H1 (cell line): Measurements from ENCODE around the gene CENPB. TPM values are rescaled to one million over a fixed set of nuclear protein-coding genes. Genes with fewer than 3 reads are reported as not detected.

Experiments used
- CTCF ChIA-PET: fragments of 300-600 bp; sonication (Branson Sonifier 250); formaldehyde crosslinking; loops from one replicate; lab custom pipeline; 2021; ENCODE audit not compliant: partially characterized antibody; lab: Charles Lee
- POLR2A ChIA-PET: fragments of 300-600 bp; sonication (Branson Sonifier 250); formaldehyde crosslinking; loops from one replicate; lab custom pipeline; 2021; ENCODE audit warnings: inconsistent platforms; ENCODE audit not compliant: partially characterized antibody; lab: Charles Lee
- DNase-seq, 2 experiments: peaks; one replicate each; pipeline versions ENCODE4 v3.0.0 to v3.0.0-alpha.2; 2010 to 2022; ENCODE audit warnings: low spot score in 2 of 2, low read depth in 1 of 2, mixed read lengths in 1 of 2
- FAIRE-seq: peaks from 2 replicates; lab custom pipeline; 2011; peaks lifted over from hg19 to GRCh38; lab: Jason Lieb, UNC
- H2AFZ ChIP-seq: 2 replicates; pipeline ENCODE4 v1.8.1; 2012; ENCODE audit warnings: low read length, inconsistent platforms
- H2AK5ac ChIP-seq: 2 replicates; pipeline ENCODE4 v1.6.1; 2013; ENCODE audit warnings: low read depth, low read length
- H2BK120ac ChIP-seq: replicated peaks from 2 replicates; pipeline ENCODE3; 2013; ENCODE audit warnings: low read depth, low read length, inconsistent platforms
- H2BK12ac ChIP-seq: 2 replicates; pipeline ENCODE4 v1.6.1; 2013; ENCODE audit warnings: low read depth, low read length
- H2BK15ac ChIP-seq: 2 replicates; pipeline ENCODE4 v1.6.1; 2013; ENCODE audit warnings: low read length
- H2BK20ac ChIP-seq: 2 replicates; pipeline ENCODE4 v1.6.1; 2013; ENCODE audit warnings: low read length
- H2BK5ac ChIP-seq: 2 replicates; pipeline ENCODE4 v1.6.1; 2013; ENCODE audit warnings: low read depth, low read length
- H3K14ac ChIP-seq: 2 replicates; pipeline ENCODE4 v1.6.1; 2013; ENCODE audit warnings: inconsistent platforms; ENCODE audit not compliant: insufficient read length
- H3K18ac ChIP-seq: 2 replicates; pipeline ENCODE4 v1.6.1; 2013; ENCODE audit warnings: low read length; ENCODE audit errors: extremely low read depth
- H3K23ac ChIP-seq: 2 replicates; pipeline ENCODE4 v1.6.1; 2013; ENCODE audit warnings: inconsistent platforms; ENCODE audit not compliant: insufficient read length
- H3K23me2 ChIP-seq: 2 replicates; pipeline ENCODE4 v1.6.1; 2013; ENCODE audit warnings: low read depth, low read length
- H3K27ac ChIP-seq: 2 replicates; pipeline ENCODE4 v1.6.1; 2011; ENCODE audit warnings: low read depth, low read length, inconsistent platforms
- H3K27me3 ChIP-seq, 4 experiments: replicated peaks in 1 of 4; 1 replicate in 1 of 4; 2 replicates in 3 of 4; pipeline versions ENCODE4 v1.6.1 to v1.8.1; 2011 to 2013; ENCODE audit warnings: low read length in 3 of 4, mild to moderate bottlenecking in 3 of 4, inconsistent platforms in 2 of 4, mixed read lengths in 2 of 4, moderate library complexity in 1 of 4; ENCODE audit not compliant: control insufficient read depth in 3 of 4, insufficient read depth in 3 of 4; ENCODE audit errors: extremely low read depth in 1 of 4
- H3K36me3 ChIP-seq, 4 experiments: 2 replicates each; pipeline versions ENCODE4 v1.6.1 to v1.8.1; 2011 to 2013; ENCODE audit warnings: mild to moderate bottlenecking in 4 of 4, low read length in 3 of 4, moderate library complexity in 2 of 4, control low read depth in 1 of 4, inconsistent platforms in 1 of 4; ENCODE audit not compliant: insufficient read depth in 4 of 4, control insufficient read depth in 2 of 4
- H3K4ac ChIP-seq: replicated peaks from 2 replicates; pipeline ENCODE3; 2013; ENCODE audit warnings: low read length, low read depth, mixed read lengths, inconsistent platforms; ENCODE audit not compliant: insufficient read length
- H3K4me1 ChIP-seq, 4 experiments: replicated peaks in 1 of 4; 1 replicate in 1 of 4; 2 replicates in 3 of 4; pipeline versions ENCODE4 v1.6.1 to v1.8.1; 2011 to 2013; ENCODE audit warnings: low read length in 3 of 4, inconsistent platforms in 2 of 4, mixed read lengths in 1 of 4; ENCODE audit not compliant: insufficient read depth in 4 of 4, control insufficient read depth in 3 of 4
- H3K4me2 ChIP-seq, 2 experiments: 2 replicates each; pipeline versions ENCODE4 v1.6.1 to v1.8.1; 2011 to 2013; ENCODE audit warnings: low read depth in 2 of 2, low read length in 2 of 2, control low read depth in 1 of 2, inconsistent platforms in 1 of 2, mild to moderate bottlenecking in 1 of 2; ENCODE audit not compliant: insufficient read depth in 1 of 2
- H3K4me3 ChIP-seq, 4 experiments: fragments of 200-600, 300-600 bp in 1 of 4; sonication (generic), shearing (Covaris generic), sonication (Bioruptor Twin) in 1 of 4; 2 replicates each; pipeline versions ENCODE4 v1.5.1 to v1.8.1; 2011 to 2016; ENCODE audit warnings: low read length in 4 of 4, low read depth in 3 of 4, control low read depth in 2 of 4, inconsistent platforms in 2 of 4, mild to moderate bottlenecking in 2 of 4, mixed read lengths in 1 of 4, moderate library complexity in 1 of 4; ENCODE audit not compliant: insufficient read depth in 2 of 4; ENCODE audit errors: extremely low read depth in 1 of 4
- H3K56ac ChIP-seq: replicated peaks from 2 replicates; pipeline ENCODE3; 2013; ENCODE audit warnings: low read depth, mild to moderate bottlenecking, mixed read lengths, low read length, inconsistent platforms; ENCODE audit not compliant: insufficient read length
- H3K79me1 ChIP-seq: 2 replicates; pipeline ENCODE4 v1.6.1; 2013; ENCODE audit warnings: low read depth, low read length, control low read depth
- H3K79me2 ChIP-seq, 2 experiments: 2 replicates each; pipeline versions ENCODE4 v1.6.1 to v1.8.1; 2012 to 2013; ENCODE audit warnings: low read length in 2 of 2, mild to moderate bottlenecking in 2 of 2, inconsistent platforms in 1 of 2; ENCODE audit not compliant: insufficient read depth in 2 of 2, control insufficient read depth in 1 of 2
- H3K9ac ChIP-seq, 4 experiments: replicated peaks in 1 of 4; 1 replicate in 1 of 4; 2 replicates in 3 of 4; pipeline versions ENCODE4 v1.6.1 to v1.8.1; 2011 to 2013; ENCODE audit warnings: low read depth in 3 of 4, low read length in 3 of 4, control low read depth in 2 of 4, mild to moderate bottlenecking in 2 of 4, moderate library complexity in 2 of 4, inconsistent platforms in 1 of 4; ENCODE audit errors: extremely low read depth in 1 of 4
- H3K9me3 ChIP-seq, 2 experiments: 2 replicates each; pipeline versions ENCODE4 v1.6.1 to v1.8.1; 2012 to 2013; ENCODE audit warnings: mild to moderate bottlenecking in 2 of 2, moderate library complexity in 2 of 2, control low read depth in 1 of 2, inconsistent platforms in 1 of 2, low read depth in 1 of 2, low read length in 1 of 2, mixed read lengths in 1 of 2; ENCODE audit not compliant: insufficient read depth in 2 of 2
- H4K20me1 ChIP-seq, 2 experiments: replicated peaks in 1 of 2; 2 replicates each; pipeline versions ENCODE3 to v1.8.1; 2011 to 2013; ENCODE audit warnings: inconsistent platforms in 2 of 2, low read length in 2 of 2, mild to moderate bottlenecking in 1 of 2; ENCODE audit not compliant: insufficient read depth in 2 of 2, control insufficient read depth in 1 of 2
- H4K5ac ChIP-seq: 2 replicates; pipeline ENCODE4 v1.6.1; 2013; ENCODE audit warnings: low read length, low read depth, mixed read lengths, inconsistent platforms; ENCODE audit not compliant: insufficient read length
- H4K8ac ChIP-seq: 2 replicates; pipeline ENCODE4 v1.8.0; 2013; ENCODE audit warnings: mild to moderate bottlenecking, moderate library complexity, low read length, inconsistent platforms; ENCODE audit not compliant: insufficient read depth; ENCODE audit errors: extremely low read depth
- H4K91ac ChIP-seq: replicated peaks from 2 replicates; pipeline ENCODE3; 2013; ENCODE audit warnings: low read length, mixed read lengths, inconsistent platforms; ENCODE audit not compliant: insufficient read length
- CEBPB ChIP-seq: IDR thresholded peaks from 2 replicates; pipeline ENCODE4 v1.6.1; 2012; ENCODE audit warnings: low read depth, low read length
- EGR1 ChIP-seq: IDR thresholded peaks from 2 replicates; pipeline ENCODE4 v1.6.1; 2011; ENCODE audit warnings: low read depth, low read length, borderline replicate concordance
- HDAC2 ChIP-seq, 2 experiments: fragments of 300-600 bp in 1 of 2; sonication (generic) in 1 of 2; IDR thresholded peaks; 2 replicates each; pipeline ENCODE4 v1.6.1; 2011 to 2012; ENCODE audit warnings: low read depth in 2 of 2, low read length in 2 of 2, mild to moderate bottlenecking in 2 of 2, moderate library complexity in 2 of 2, borderline replicate concordance in 1 of 2, inconsistent platforms in 1 of 2
- NRF1 ChIP-seq: IDR thresholded peaks from 2 replicates; pipeline ENCODE4 v1.6.1; 2011; ENCODE audit warnings: mild to moderate bottlenecking, low read depth, low read length, improper control_type of control experiment
- POLR2AphosphoS5 ChIP-seq: IDR thresholded peaks from 2 replicates; pipeline ENCODE4 v1.6.1; 2011; ENCODE audit warnings: low read depth, low read length
- SAP30 ChIP-seq: fragments of 300-600 bp; sonication (generic); IDR thresholded peaks from 2 replicates; pipeline ENCODE4 v1.7.1; 2012; ENCODE audit warnings: low read length, moderate library complexity, mild to moderate bottlenecking, inconsistent platforms; ENCODE audit not compliant: insufficient read depth, insufficient replicate concordance
- SP2 ChIP-seq: IDR thresholded peaks from 2 replicates; pipeline ENCODE4 v1.6.1; 2012; ENCODE audit warnings: mild to moderate bottlenecking, low read length, inconsistent platforms
- SUZ12 ChIP-seq: fragments of 200-600 bp; sonication (generic); IDR thresholded peaks from 2 replicates; pipeline ENCODE4 v1.6.1; 2012; ENCODE audit warnings: mild to moderate bottlenecking, inconsistent platforms, low read length, moderate library complexity, mixed read lengths
- TAF7 ChIP-seq: optimal IDR thresholded peaks from 2 replicates; pipeline ENCODE3; 2011; ENCODE audit warnings: low read depth, mild to moderate bottlenecking, inconsistent platforms, low read length, moderate library complexity, borderline replicate concordance
- WGBS, 2 experiments: shearing (Covaris generic) in 1 of 2; methylation state at CpG; one replicate each; pipeline versions ENCODE4 v1.1.6 to v1.1.7; 2013 to 2015; ENCODE audit warnings: low lambda C conversion rate in 2 of 2, mixed read lengths in 2 of 2, inconsistent platforms in 1 of 2, low coverage in 1 of 2, missing lambda C conversion rate in 1 of 2; ENCODE audit not compliant: insufficient replicate concordance in 2 of 2, insufficient coverage in 1 of 2, insufficient read length in 1 of 2; ENCODE audit errors: extremely low coverage in 1 of 2, missing lambda C conversion rate in 1 of 2; 5-methylcytosine and 5-hydroxymethylcytosine counted together
- polyA plus RNA-seq, 7 experiments: library from polyadenylated mRNA; depleted of rRNA in 3 of 7; stranded (reverse) in 5 of 7; unstranded in 2 of 7; fragments of >200 nt in 5 of 7; fragments of 200-250 nt in 2 of 7; gene quantifications; 1 replicate in 5 of 7; 2 replicates in 1 of 7; 4 replicates in 1 of 7; pipeline versions ENCODE4 v1.2.1 to v1.2.3, GENCODE V29; 2011 to 2013; ENCODE audit warnings: missing spikeins in 2 of 7, mixed read lengths in 2 of 7
- total RNA-seq: library from RNA; stranded (reverse); fragmentation: NEBNext Ultra II Directional; extraction: Animal tissue kit (Norgen Biotek cat#: 25700); gene quantifications from 2 replicates; pipeline ENCODE4 v1.2.1, GENCODE V29; 2021
- TF ChIP-seq, protein P1 (sequence below): IDR thresholded peaks from 2 replicates; pipeline ENCODE4 v1.6.1; 2011; ENCODE audit warnings: low read length, improper control_type of control experiment

The CENPB gene
- total and polyA plus RNA-seq, 2 of the 8 experiments (the other 6 are each of a cell fraction or from before 2014, with no cell fraction given) = 17.7 to 51.6 TPM

DNA sequence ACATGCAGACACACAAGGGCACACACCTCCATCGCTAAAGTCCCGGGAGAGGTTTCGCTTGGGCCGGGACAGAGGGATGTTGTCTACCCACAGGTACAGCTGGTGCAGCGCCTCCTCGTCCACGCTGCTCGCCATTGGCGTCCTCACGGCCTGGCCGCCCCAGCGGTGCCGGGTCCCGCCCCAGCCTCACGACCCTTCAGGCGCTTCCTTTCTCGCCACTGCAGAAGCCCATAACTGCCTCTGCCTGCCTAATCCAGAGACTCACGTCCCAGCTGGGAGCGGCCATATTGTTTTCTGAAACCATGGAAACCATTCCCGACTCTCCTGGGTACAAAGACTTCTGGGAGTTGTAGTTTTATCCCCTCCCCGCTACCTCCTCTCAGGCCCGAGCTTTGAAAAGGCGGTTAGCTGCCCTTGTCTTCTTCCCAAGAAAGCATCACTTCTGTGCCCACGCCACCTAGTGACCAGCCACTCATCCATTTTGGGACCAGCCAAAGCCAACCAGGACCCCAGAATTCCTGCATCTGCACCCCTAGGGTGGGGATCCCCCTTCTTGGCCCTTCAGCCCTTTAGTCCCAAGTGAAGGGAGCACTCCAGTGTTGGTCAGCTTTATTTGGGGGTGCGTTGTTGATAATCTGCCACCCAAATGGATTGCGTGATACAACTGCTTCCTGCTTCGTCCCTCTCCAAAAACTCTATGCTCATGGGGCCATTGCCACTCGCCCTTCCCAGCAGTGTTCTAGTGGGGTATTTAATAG lies 5.2 kb downstream of the CENPB start, which contains the start of gene SPEF1:
SPEF1 (minus strand) TSS at position 296 of the 758 bp plus-strand sequence; CDS start at position 135, 161 bp downstream.
- no peak within 1 kb of the TSS for H4K8ac ChIP-seq
- H3K23me2 ChIP-seq = peaks cover 20% of the 10 kb centered on the region; the same call in 1 of the 2 replicates
- H3K56ac ChIP-seq = no peak within 1 kb of the TSS
- H3K14ac ChIP-seq = no peak within 1 kb of the TSS
- H2BK120ac ChIP-seq = no peak within 1 kb of the TSS
- CTCF ChIA-PET = interaction anchor here (0.6 to 9.5 kb wide), 16 partner anchors 10 to 303 kb away, joined by 3 to 128 read pairs (median 4); partner anchors contain the start of genes AP5S1 and HSPA12B
- no peak within 1 kb of the TSS for H3K4ac ChIP-seq
- peaks cover 11% of the 10 kb centered on the region for H3K79me1 ChIP-seq
- no peak within 1 kb of the TSS for H2BK12ac ChIP-seq
- no peak within 1 kb of the TSS for H2BK5ac ChIP-seq
- no peak within 1 kb of the TSS for H3K23ac ChIP-seq
- H3K79me2 ChIP-seq = peaks cover 0 to 10% of the 10 kb centered on the region in 2 experiments; a peak in 1 of 4 replicates
- H4K20me1 ChIP-seq = peaks cover 7 to 11% of the 10 kb centered on the region in 2 experiments
- no peaks in the 10 kb centered on the region for H3K9me3 ChIP-seq
- no peak within 1 kb of the TSS for H3K9ac ChIP-seq
- H3K27me3 ChIP-seq = peaks cover 0 to 30% (median 26%) of the 10 kb centered on the region in 4 experiments; a peak in 6 of 7 replicates
- H2AFZ ChIP-seq = no peak within 1 kb of the TSS
- FAIRE-seq = peak; percentile 99
- no peak within 1 kb of the TSS for H3K27ac ChIP-seq
- H3K4me2 ChIP-seq = peak within 1 kb of the TSS; percentile 54 to 92
- no peak within 1 kb of the TSS for H4K5ac ChIP-seq
- 0 out of 2 replicates have a peak within 1 kb of the TSS, but pooled peaks have one; percentile 81 for H2BK15ac ChIP-seq
- POLR2A ChIA-PET = interaction anchor here (0.7 to 1.8 kb wide), 6 partner anchors 15 to 48 kb away, joined by 3 to 7 read pairs (median 4); partner anchors contain the start of genes AP5S1 and CDC25B
- no peak within 1 kb of the TSS for H4K91ac ChIP-seq
- H2BK20ac ChIP-seq = no peak within 1 kb of the TSS
- H3K4me3 ChIP-seq = peak within 1 kb of the TSS; percentile 6 to 53 (median 43); a peak in 7 of 8 replicates
- 23% methylated on average over 24 of the region's 28 CpGs; no CpG with 5 or more reads in 1 of the 2 experiments for WGBS, 2 experiments
- H2AK5ac ChIP-seq = no peak within 1 kb of the TSS
- H3K4me1 ChIP-seq = peaks cover 0 to 23% (median 15%) of the 10 kb centered on the region in 4 experiments; a peak in 6 of 7 replicates
- peaks cover 0 to 5% (median 0%) of the 10 kb centered on the region in 4 experiments; a peak in 2 of 8 replicates for H3K36me3 ChIP-seq
- peak; percentile 81 to 84 for DNase-seq
- H3K18ac ChIP-seq = no peak within 1 kb of the TSS
- TF ChIP-seq NRF1 = no peak
- TF ChIP-seq, protein P1, sequence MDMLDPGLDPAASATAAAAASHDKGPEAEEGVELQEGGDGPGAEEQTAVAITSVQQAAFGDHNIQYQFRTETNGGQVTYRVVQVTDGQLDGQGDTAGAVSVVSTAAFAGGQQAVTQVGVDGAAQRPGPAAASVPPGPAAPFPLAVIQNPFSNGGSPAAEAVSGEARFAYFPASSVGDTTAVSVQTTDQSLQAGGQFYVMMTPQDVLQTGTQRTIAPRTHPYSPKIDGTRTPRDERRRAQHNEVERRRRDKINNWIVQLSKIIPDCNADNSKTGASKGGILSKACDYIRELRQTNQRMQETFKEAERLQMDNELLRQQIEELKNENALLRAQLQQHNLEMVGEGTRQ = no peak
- peak; percentile 32; the same call in 1 of the 2 replicates for TF ChIP-seq POLR2AphosphoS5
- TF ChIP-seq SUZ12 = no peak
- no peak for TF ChIP-seq CEBPB
- no peak for TF ChIP-seq TAF7
- TF ChIP-seq SP2 = no peak
- TF ChIP-seq EGR1 = no peak
- TF ChIP-seq HDAC2 (IDR thresholded peaks at IDR 0.05; ENCODE audit: borderline replicate concordance in 1 of 2, low read depth in 2 of 2, low read length in 2 of 2) = 0 out of 4 replicates have a peak, but pooled peaks of 1 of the 2 experiments have one; percentile 71
- peak; percentile 95 for TF ChIP-seq SAP30
